Measurements from ENCODE around the gene STIM2. TPM values are rescaled to one million over a fixed set of nuclear protein-coding genes. Genes with fewer than 3 reads are reported as not detected.
A peak's percentile ranks its signal among the peaks of the same experiment; 100 is the strongest.

STIM2 gene
- total and polyA plus RNA-seq, 2 donors (not counting 1 experiment from before 2014, with no cell fraction given): 19.0 to 33.0 TPM

GRCh38 chr4:26952891-26953290 is 92.2 kb downstream of the STIM2 start:
- Histone ChIP-seq H3K27me3 (ENCODE audit: control insufficient read depth, insufficient read depth, low read length) (no peaks in the 10 kb centered on the region), H3K36me3 (ENCODE audit: control insufficient read depth, insufficient read depth, low read length) (no peaks in the 10 kb centered on the region), H3K4me1 (ENCODE audit: control insufficient read depth, extremely low read depth, insufficient read depth, low read length) (no peaks in the 10 kb centered on the region), H3K4me2 (ENCODE audit: extremely low read depth, insufficient read depth, low read length) (no peak overlapping the region), H2AFZ (ENCODE audit: low read length) (no peak overlapping the region), H3K79me2 (ENCODE audit: control insufficient read depth, insufficient read depth, low read length) (no peaks in the 10 kb centered on the region), H4K20me1 (ENCODE audit: control insufficient read depth, extremely low read depth, insufficient read depth, low read length) (no peaks in the 10 kb centered on the region), H3K9me3 (ENCODE audit: control insufficient read depth, insufficient read depth, low read depth, low read length) (no peaks in the 10 kb centered on the region), H3K27ac (ENCODE audit: insufficient read depth, low read length) (no peak overlapping the region), H3K4me3 (replicated peaks in 1 of 4; ENCODE audit: control extremely low read depth in 1 of 4, insufficient read depth in 1 of 4, low read depth in 3 of 4, low read length in 4 of 4) (no peak overlapping the region), H3K9ac (ENCODE audit: insufficient read depth, low read length) (no peak overlapping the region)
- TF ChIP-seq CTCF (conservative IDR thresholded peaks at IDR 0.05 in 1 of 2, IDR thresholded peaks at IDR 0.05 in 1 of 2; ENCODE audit: low read depth in 1 of 2, low read length in 2 of 2): no peak
- no peak for TF ChIP-seq EZH2 (IDR thresholded peaks at IDR 0.05; ENCODE audit: low read length, missing control alignments)
- no peak for DNase-seq (ENCODE audit: low read depth in 2 of 2)

- H3K27ac ChIP-seq (ENCODE audit: insufficient read depth, low read length): no peak overlapping the region
- no peaks in the 10 kb centered on the region for H4K20me1 ChIP-seq (ENCODE audit: control insufficient read depth, extremely low read depth, insufficient read depth, low read length)
- DNase-seq (ENCODE audit: low read depth in 2 of 2): peak in 1 of 2 donors; percentile 30
- H3K4me2 ChIP-seq (ENCODE audit: extremely low read depth, insufficient read depth, low read length): no peak overlapping the region
- no peaks in the 10 kb centered on the region for H3K27me3 ChIP-seq (ENCODE audit: control insufficient read depth, insufficient read depth, low read length)
- H2AFZ ChIP-seq (ENCODE audit: low read length): no peak overlapping the region
- H3K9me3 ChIP-seq (ENCODE audit: control insufficient read depth, insufficient read depth, low read depth, low read length): no peaks in the 10 kb centered on the region
- no peak overlapping the region for H3K9ac ChIP-seq (ENCODE audit: insufficient read depth, low read length)
- H3K4me3 ChIP-seq (replicated peaks in 1 of 4; ENCODE audit: control extremely low read depth in 1 of 4, insufficient read depth in 1 of 4, low read depth in 3 of 4, low read length in 4 of 4): no peak overlapping the region
- H3K36me3 ChIP-seq (ENCODE audit: control insufficient read depth, insufficient read depth, low read length): no peaks in the 10 kb centered on the region
- H3K79me2 ChIP-seq (ENCODE audit: control insufficient read depth, insufficient read depth, low read length): no peaks in the 10 kb centered on the region
- TF ChIP-seq CTCF (conservative IDR thresholded peaks at IDR 0.05 in 1 of 2, IDR thresholded peaks at IDR 0.05 in 1 of 2; ENCODE audit: low read depth in 1 of 2, low read length in 2 of 2) (no peak), EZH2 (IDR thresholded peaks at IDR 0.05; ENCODE audit: low read length, missing control alignments) (no peak)
- no peaks in the 10 kb centered on the region for H3K4me1 ChIP-seq (ENCODE audit: control insufficient read depth, extremely low read depth, insufficient read depth, low read length)
Measured at GRCh38 chr4:26953366-26953765, 92.7 kb downstream of the STIM2 start.

- Histone ChIP-seq H2AFZ (ENCODE audit: low read length) (no peak overlapping the region), H3K9ac (ENCODE audit: insufficient read depth, low read length) (no peak overlapping the region), H3K4me1 (ENCODE audit: control insufficient read depth, extremely low read depth, insufficient read depth, low read length) (no peaks in the 10 kb centered on the region), H3K36me3 (ENCODE audit: control insufficient read depth, insufficient read depth, low read length) (no peaks in the 10 kb centered on the region), H3K9me3 (ENCODE audit: control insufficient read depth, insufficient read depth, low read depth, low read length) (no peaks in the 10 kb centered on the region), H3K27me3 (ENCODE audit: control insufficient read depth, insufficient read depth, low read length) (no peaks in the 10 kb centered on the region), H3K79me2 (ENCODE audit: control insufficient read depth, insufficient read depth, low read length) (no peaks in the 10 kb centered on the region), H3K4me2 (ENCODE audit: extremely low read depth, insufficient read depth, low read length) (no peak overlapping the region), H3K4me3 (replicated peaks in 1 of 4; ENCODE audit: control extremely low read depth in 1 of 4, insufficient read depth in 1 of 4, low read depth in 3 of 4, low read length in 4 of 4) (no peak overlapping the region), H4K20me1 (ENCODE audit: control insufficient read depth, extremely low read depth, insufficient read depth, low read length) (no peaks in the 10 kb centered on the region), H3K27ac (ENCODE audit: insufficient read depth, low read length) (no peak overlapping the region)
- no peak for TF ChIP-seq CTCF (conservative IDR thresholded peaks at IDR 0.05 in 1 of 2, IDR thresholded peaks at IDR 0.05 in 1 of 2; ENCODE audit: low read depth in 1 of 2, low read length in 2 of 2)
- no peak for TF ChIP-seq EZH2 (IDR thresholded peaks at IDR 0.05; ENCODE audit: low read length, missing control alignments)
- DNase-seq (ENCODE audit: low read depth in 2 of 2): no peak
Measured at GRCh38 chr4:26953770-26954423, 93.3 kb downstream of the STIM2 start.
